Stimulated activated CD8-positive, alpha-beta memory T cell treated with anti-CD3 and anti-CD28 coated beads, Interleukin-7, amount 100 ng/mL, for 24 hours (primary cell): ENCODE data around the gene RHCE.
"Not testable (repeated sequence)": the region's sequence is repeated elsewhere in the genome, so short reads cannot be mapped to it uniquely, and the experiment has no call there.

ENCODE experiments used
- DNase-seq: peaks from one replicate; pipeline ENCODE4 v3.0.0-alpha.2; 2020; ENCODE audit warnings: low read depth

Gene RHCE

GRCh38 chr1:25420715-25421114 is at the start of gene RHCE:
TSS of gene RHCE (minus strand) at chr1:25420825. CDS start at chr1:25420786, 39 bp downstream.
- DNase-seq, result not testable (repeated sequence)

GRCh38 chr1:25469177-25469576 is 48.6 kb upstream of the RHCE start:
- DNase-seq, result no peak

GRCh38 chr1:25468033-25468432 is 47.4 kb upstream of the RHCE start:
- DNase-seq, result no peak

GRCh38 chr1:25467616-25468015 is 47.0 kb upstream of the RHCE start:
- DNase-seq, result no peak

- DNase-seq, result no peak
These were observed 46.6 kb upstream of the RHCE start for GRCh38 chr1:25467193-25467592.

- DNase-seq, result no peak
These were observed 42.1 kb upstream of the RHCE start for GRCh38 chr1:25462732-25463131.

- no peak for DNase-seq
These were observed 41.2 kb upstream of the RHCE start for GRCh38 chr1:25461849-25462248.

- not testable (repeated sequence) for DNase-seq
These were observed 40.2 kb upstream of the RHCE start for GRCh38 chr1:25460816-25461215.

GRCh38 chr1:25460020-25460419 is 39.4 kb upstream of the RHCE start:
- DNase-seq, result no peak

GRCh38 chr1:25458541-25459298 is 38.1 kb upstream of the RHCE start:
- DNase-seq, result no peak

GRCh38 chr1:25456502-25456901 is 35.9 kb upstream of the RHCE start:
- DNase-seq, result no peak

- no peak for DNase-seq
These were observed 31.3 kb upstream of the RHCE start for GRCh38 chr1:25451908-25452307.

GRCh38 chr1:25450891-25451290 is 30.3 kb upstream of the RHCE start:
- no peak for DNase-seq

- DNase-seq, result no peak
These were observed 26.9 kb upstream of the RHCE start for GRCh38 chr1:25447547-25447946.

- DNase-seq, result no peak
These were observed 25.4 kb upstream of the RHCE start for GRCh38 chr1:25445993-25446538.

GRCh38 chr1:25444604-25445003 is 24.0 kb upstream of the RHCE start:
- not testable (repeated sequence) for DNase-seq

- no peak for DNase-seq
These were observed 22.5 kb upstream of the RHCE start for GRCh38 chr1:25443030-25443699.

GRCh38 chr1:25442178-25442577 is 21.6 kb upstream of the RHCE start:
- no peak for DNase-seq

GRCh38 chr1:25439287-25439686 is 18.7 kb upstream of the RHCE start:
- DNase-seq, result no peak

- DNase-seq, result no peak
These were observed 17.0 kb upstream of the RHCE start for GRCh38 chr1:25437672-25438071.

- no peak for DNase-seq
These were observed 14.9 kb upstream of the RHCE start for GRCh38 chr1:25435397-25436108.

- DNase-seq, result no peak
These were observed 13.0 kb upstream of the RHCE start for GRCh38 chr1:25433389-25434186.
